GM10248 (cell line): ENCODE results near the gene RSPH6A.
A peak's percentile ranks its signal among the peaks of the same experiment; 100 is the strongest.

Experiments
- CTCF ChIA-PET: fragments of 300-600 bp; sonication (Branson Sonifier 250); formaldehyde crosslinking; extraction: SDS; loops from one replicate; lab custom pipeline; 2021; ENCODE audit warnings: antibody characterized with exemption; lab: Yijun Ruan, JAX
- POLR2A ChIA-PET: fragments of 350-650 bp; sonication (Branson Sonifier 250); formaldehyde crosslinking; extraction: SDS; loops from one replicate; lab custom pipeline; 2020; ENCODE audit warnings: antibody characterized with exemption; lab: Yijun Ruan, JAX
- DNase-seq: peaks from one replicate; pipeline ENCODE4 v3.0.0; 2012; ENCODE audit errors: extremely low spot score
- CTCF ChIP-seq: IDR thresholded peaks from 2 replicates; pipeline ENCODE4 v1.5.1; 2012; ENCODE audit warnings: mild to moderate bottlenecking, low read depth; ENCODE audit errors: extremely low read depth, missing control alignments, control extremely low read depth

RSPH6A gene

DNA sequence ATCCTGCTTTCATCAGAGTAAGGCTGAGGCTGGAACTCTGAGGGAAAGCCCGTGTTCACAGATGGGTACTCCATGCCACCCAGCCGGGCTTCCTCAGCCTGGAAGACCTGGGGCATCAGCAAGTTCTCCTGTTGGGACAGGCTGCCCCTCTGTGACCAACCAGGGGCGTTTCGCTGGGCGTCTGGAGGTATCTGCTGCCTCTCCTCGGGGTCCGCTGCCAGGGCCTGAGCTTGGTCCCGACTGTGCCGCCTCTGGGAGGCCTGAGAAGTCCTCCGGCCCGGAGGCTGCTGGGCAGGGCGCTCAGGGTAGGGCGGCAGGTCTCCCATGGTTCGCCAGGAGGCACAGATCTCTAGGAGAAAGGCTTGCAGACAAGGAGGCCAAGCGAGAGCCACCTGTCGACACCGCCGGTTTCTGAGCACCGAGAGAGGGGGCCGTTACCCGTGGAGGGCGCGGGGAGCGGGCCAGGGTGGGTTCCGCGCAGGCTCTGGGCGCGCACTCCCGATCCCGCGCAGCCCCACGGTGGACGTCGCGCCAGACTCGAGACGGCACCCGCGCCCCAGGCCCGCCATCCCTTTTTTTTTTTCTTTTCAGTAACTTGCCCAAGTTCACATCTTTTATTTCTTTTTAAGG, at the start of gene RSPH6A:
TSS of gene RSPH6A (minus strand) at position 458 of the 630 bp plus-strand sequence. CDS start at position 326, 132 bp downstream.
- ChIA-PET POLR2A (no interaction called here), CTCF (interaction anchor here (1.2 to 7.1 kb wide), 3 partner anchors 12 to 20 kb away, joined by 3 to 113 read pairs (median 5); no protein-coding TSS in a partner anchor)
- DNase-seq, result no peak
- no peak for TF ChIP-seq CTCF

- CTCF ChIA-PET, result interaction anchor here (0.5 to 4.6 kb wide), 15 partner anchors 8 to 155 kb away, joined by 3 to 152 read pairs (median 6); partner anchors contain the start of genes IRF2BP1 and SIX5
- POLR2A ChIA-PET, result interaction anchor here (1.7 to 2.0 kb wide), 2 partner anchors 18 to 21 kb away, joined by 14 to 19 read pairs; partner anchors contain the start of gene IRF2BP1
- TF ChIP-seq CTCF, result no peak
- no peak for DNase-seq
Measured at GRCh38 chr19:45864629-45865082, 49.5 kb upstream of the RSPH6A start.

- DNase-seq, result peak; percentile 91
- ChIA-PET POLR2A (interaction anchor here (0.6 to 2.0 kb wide), 7 partner anchors 11 to 1033 kb away, joined by 3 to 19 read pairs (median 6); partner anchors contain the start of genes CCDC61 and IRF2BP1), CTCF (interaction anchor here (0.5 to 4.6 kb wide), 23 partner anchors 8 to 155 kb away, joined by 3 to 152 read pairs (median 6); partner anchors contain the start of genes CCDC61, IRF2BP1, MYPOP and SIX5)
- TF ChIP-seq CTCF, result peak; percentile 67
Measured at GRCh38 chr19:45863840-45864628, 48.9 kb upstream of the RSPH6A start, which contains the start of gene FOXA3. Gene FOXA3, plus strand, starts transcription at chr19:45864326. Its CDS starts 131 bp downstream, at chr19:45864457.

DNA sequence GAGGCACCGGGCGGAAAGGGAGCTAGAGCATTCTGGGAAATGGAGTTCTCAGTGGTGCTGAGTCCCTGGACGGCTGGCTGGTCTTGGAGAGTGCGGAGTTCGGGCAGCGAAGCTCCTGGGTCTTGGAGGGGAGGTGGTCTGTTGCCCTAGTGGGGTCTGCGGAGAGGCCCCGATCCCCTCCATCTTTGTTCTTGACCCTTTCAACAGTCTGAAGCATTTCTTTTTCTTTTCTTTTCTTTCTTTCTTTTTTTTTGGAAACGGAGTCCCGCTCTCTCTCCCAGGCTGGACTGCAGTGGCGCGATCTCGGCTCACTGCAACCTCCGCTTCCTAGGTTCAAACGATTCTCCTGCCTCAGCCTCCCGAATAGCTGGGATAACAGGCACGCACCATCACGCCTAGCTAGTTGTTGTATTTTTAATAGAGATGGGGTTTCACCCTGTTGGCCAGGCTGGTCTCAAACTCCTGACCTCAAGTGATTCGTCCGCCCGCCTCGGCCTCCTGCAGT, 48.3 kb upstream of the RSPH6A start:
- CTCF ChIA-PET, result interaction anchor here (0.7 to 4.6 kb wide), 18 partner anchors 10 to 156 kb away, joined by 3 to 152 read pairs (median 6); partner anchors contain the start of genes CCDC61, IRF2BP1, MYPOP and SIX5
- POLR2A ChIA-PET, result interaction anchor here (0.6 to 2.0 kb wide), 5 partner anchors 11 to 1033 kb away, joined by 3 to 19 read pairs (median 6); partner anchors contain the start of genes CCDC61 and IRF2BP1
- no peak for TF ChIP-seq CTCF
- DNase-seq, result no peak

GRCh38 chr19:45862564-45863334, 47.6 kb upstream of the RSPH6A start, which contains the start of gene SYMPK:
Gene SYMPK, minus strand, starts transcription at chr19:45863147. Its CDS starts 8,652 bp downstream, at chr19:45854495.
- ChIA-PET CTCF (interaction anchor here (0.7 to 4.6 kb wide), 15 partner anchors 9 to 154 kb away, joined by 3 to 152 read pairs (median 6); partner anchors contain the start of genes CCDC61, IRF2BP1, MYPOP and SIX5), POLR2A (interaction anchor here (0.6 to 2.0 kb wide), 4 partner anchors 10 to 1034 kb away, joined by 3 to 19 read pairs (median 5); partner anchors contain the start of genes CCDC61 and IRF2BP1)
- peak; percentile 100 for DNase-seq
- no peak for TF ChIP-seq CTCF
